22Rv1 (cell line): ENCODE measurements around the gene CHST8.
"Not testable (repeated sequence)": the region's sequence is repeated elsewhere in the genome, so short reads cannot be mapped to it uniquely, and the experiment has no call there.

Source experiments
- ZFX ChIP-seq: fragments of 450-650 bp; IDR thresholded peaks from 2 replicates; pipeline ENCODE4 v1.6.1; 2017; ENCODE audit warnings: antibody characterized with exemption, borderline replicate concordance
- TF ChIP-seq, protein P1 (sequence below): fragments of 450-650 bp; IDR thresholded peaks from 2 replicates; pipeline ENCODE4 v1.5.1; 2017; ENCODE audit warnings: mild to moderate bottlenecking

DNA sequence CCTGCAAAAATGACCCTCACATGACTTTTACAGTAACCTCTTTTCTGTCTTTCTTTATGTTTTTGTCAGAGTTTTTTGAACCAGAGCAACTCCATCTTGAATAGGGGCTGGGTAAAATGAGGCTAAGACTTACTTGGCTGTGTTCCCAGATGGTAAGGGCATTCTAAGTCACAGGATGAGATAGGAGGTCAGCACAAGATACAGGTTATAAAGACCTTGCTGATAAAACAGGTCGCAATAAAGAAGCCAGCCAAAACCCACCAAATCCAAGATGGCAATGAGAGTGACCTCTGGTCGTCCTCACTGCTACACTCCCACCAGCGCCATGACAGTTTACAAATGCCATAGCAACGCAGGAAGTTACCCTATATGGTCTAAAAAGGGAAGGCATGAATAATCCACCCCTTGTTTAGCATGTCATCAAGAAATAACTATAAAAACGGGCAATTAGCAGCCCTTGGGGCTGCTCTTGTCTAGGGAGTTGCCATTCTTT, 15.9 kb upstream of the CHST8 start:
- TF ChIP-seq ZFX = not testable (repeated sequence)
- TF ChIP-seq, protein P1, sequence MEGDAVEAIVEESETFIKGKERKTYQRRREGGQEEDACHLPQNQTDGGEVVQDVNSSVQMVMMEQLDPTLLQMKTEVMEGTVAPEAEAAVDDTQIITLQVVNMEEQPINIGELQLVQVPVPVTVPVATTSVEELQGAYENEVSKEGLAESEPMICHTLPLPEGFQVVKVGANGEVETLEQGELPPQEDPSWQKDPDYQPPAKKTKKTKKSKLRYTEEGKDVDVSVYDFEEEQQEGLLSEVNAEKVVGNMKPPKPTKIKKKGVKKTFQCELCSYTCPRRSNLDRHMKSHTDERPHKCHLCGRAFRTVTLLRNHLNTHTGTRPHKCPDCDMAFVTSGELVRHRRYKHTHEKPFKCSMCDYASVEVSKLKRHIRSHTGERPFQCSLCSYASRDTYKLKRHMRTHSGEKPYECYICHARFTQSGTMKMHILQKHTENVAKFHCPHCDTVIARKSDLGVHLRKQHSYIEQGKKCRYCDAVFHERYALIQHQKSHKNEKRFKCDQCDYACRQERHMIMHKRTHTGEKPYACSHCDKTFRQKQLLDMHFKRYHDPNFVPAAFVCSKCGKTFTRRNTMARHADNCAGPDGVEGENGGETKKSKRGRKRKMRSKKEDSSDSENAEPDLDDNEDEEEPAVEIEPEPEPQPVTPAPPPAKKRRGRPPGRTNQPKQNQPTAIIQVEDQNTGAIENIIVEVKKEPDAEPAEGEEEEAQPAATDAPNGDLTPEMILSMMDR = not testable (repeated sequence)
